GM18520 (cell line): ENCODE results near the gene CARD10.
"Not testable (repeated sequence)": the region's sequence is repeated elsewhere in the genome, so short reads cannot be mapped to it uniquely, and the experiment has no call there.

Experiments
- ATAC-seq: cut with Tn5 transposase; IDR thresholded peaks from one replicate; pipeline ENCODE4 v1.9.1; 2021; ENCODE audit not compliant: unreplicated experiment

The CARD10 gene

DNA sequence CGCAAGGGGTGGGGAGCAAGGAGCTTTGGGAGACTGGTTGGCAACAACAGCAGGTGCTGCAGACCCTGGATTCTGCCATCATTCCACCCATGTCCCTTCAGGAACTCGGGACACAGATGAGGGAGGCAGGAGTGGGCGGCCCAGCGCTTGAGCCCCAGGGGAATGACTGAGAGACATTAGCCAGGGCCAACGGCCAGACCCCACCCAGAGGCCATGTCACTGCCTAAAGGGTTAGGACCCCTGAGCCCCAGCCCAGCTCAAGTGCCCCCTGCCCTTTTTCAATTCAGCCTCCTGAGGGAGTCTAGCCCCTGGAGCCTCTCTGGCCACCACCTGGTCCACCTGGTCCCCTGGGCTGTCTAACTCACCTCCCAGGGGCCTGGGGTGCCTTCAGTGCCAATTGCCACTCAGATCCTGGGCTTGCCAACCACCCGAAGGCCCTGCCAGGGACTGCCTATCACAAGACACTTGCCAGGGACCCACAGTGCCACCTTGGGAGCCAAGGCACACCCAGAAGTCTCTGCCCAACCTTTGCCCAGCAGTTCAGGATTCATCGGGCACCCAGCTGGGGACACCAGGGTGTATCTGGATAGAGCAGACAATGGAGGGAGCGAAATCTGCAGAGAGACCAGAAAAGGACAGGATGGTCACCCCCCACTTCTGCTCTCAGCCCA, 49.7 kb downstream of the CARD10 start:
- no peak for ATAC-seq

DNA sequence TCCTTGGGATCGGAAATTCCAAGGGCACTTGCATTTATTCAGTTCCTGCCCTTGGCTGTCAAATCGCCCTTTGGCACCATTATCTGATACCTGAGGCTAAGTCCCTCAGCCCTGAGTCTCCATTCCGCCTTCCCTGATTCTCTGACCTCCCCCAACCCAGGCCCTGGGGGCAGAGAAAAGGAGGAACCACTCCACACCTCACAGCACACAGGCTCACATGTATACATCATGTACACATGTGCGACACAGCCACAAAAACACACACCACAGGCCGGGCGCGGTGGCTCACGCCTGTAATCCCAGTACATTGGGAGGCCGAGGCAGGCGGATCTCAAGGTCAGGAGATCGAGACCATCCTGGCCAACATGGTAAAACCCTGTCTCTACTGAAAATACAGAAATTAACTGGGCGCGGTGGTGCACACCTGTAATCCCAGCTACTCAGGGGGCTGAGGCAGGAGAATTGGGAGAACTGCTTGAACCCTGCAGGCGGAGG, 51.0 kb downstream of the CARD10 start:
- not testable (repeated sequence) for ATAC-seq

DNA sequence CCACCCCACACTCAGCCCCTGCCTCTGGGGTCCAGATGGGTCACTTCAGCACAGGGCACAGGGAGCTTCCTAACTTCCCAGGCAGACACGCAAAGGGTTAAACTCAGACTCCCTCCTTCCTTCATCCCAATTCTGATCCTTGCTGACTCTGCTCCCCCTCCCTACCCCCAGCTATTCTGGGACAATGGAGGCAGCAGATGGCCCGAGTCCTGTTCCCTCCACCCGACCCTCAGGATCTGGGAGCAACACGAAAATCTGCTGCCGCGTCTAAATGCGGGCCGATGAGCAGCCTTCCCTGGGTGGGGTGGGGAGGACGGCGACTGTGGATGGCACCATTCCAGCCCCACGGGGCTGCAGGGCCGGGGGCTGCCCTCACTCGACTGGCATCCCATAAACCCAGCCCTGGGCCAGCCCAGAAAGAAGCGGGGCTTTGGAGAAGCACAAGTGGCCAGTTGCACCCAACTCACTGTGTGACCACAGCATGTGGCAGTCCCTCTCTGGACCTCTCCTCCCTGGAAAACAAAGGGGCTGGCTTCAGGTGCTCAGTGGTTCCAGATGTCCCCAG, 51.7 kb downstream of the CARD10 start:
- ATAC-seq: no peak

DNA sequence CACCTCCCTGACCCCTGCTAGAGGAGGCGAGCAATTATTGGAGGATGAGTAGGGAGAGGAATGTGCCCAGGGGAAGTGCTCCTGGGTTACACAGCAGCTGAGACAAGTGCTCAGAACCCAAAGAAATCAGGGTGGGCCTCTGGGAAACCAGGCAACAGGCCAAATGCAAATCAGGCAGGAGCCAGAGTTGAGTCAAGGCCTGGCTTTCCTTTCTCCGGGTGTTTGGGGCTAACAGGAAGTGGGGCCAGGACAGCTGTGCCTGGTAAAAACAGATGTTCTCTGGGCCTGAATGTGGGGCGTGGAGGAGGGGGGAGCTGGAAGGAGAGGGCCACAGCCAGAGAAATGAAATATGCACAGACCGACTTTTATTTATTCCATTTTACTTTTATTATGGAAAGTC, 55.0 kb downstream of the CARD10 start:
- no peak for ATAC-seq

DNA sequence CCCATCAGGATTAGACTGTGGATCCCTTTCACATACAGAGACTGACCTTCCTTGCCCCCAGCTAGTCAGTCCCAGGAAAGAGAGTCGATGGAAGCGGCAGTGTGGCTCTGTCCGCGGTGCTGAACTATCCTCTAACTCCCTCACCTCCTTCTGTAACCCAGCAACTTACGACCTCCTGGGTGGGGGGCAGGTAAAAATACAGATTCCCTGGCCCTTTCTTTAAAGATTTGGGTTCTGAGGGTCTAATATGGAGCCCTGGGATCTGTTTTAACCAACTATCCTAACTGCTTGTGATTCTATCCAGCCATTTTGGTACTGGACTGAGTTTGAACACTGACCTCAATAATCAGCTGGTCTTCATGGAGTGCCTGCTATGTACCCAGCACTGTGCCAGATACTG, 56.2 kb downstream of the CARD10 start:
- no peak for ATAC-seq

DNA sequence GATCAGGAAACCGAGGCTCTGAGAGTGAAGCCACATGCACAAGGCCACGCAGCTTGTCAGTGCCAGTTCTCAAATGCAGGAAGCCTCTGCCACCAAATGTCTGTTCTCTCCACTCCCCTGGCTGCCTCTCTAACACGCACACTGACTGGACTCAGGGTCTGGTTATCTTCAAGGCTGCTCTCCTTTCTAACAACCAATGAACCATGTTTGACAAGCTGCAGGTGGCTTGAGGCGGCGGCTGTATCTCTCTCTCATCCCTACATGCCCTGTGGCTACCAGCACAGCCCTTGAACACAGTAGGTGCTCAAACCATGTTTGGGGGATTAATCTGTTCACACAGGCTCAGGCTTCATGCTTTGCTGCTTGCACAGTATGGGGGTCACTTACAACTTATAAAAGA, 56.8 kb downstream of the CARD10 start:
- no peak for ATAC-seq

DNA sequence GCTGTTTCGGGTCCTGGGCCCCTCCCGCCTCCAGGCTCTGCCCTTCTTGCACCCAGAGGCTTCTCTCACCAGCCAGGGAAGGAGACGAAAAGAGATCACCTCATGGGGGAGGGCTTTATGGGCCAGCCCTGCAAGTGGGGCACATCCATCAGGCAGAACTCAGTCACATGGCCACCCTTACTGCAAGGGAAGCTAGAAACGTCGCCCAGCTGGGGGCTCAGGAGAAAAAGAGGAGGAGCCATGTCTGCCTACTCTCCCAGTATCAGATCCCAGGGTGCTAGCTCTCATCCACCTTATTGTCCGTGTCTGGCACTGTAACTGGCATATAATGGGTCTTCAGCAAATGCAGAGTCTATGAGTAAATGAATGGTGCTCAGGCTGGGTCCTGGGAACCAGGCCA, 57.3 kb downstream of the CARD10 start:
- ATAC-seq: no peak

DNA sequence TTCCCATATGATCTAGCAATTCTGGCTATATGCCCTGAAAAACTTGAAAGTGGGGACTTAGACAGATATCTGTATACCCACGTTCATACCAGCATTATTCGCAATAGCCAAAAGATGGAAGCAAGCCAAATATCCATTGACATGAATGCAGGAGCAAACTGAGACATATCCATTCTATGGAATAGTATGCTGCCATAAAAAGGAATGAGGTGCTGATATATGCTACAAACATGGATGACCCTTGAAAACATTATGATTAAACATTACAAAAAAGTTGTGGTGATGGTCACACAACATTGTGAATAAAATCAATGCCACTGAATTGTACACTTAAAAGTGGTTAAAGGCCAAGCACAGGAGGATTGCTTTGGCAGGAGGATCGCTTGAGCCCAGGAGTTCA, 58.5 kb downstream of the CARD10 start:
- no peak for ATAC-seq

DNA sequence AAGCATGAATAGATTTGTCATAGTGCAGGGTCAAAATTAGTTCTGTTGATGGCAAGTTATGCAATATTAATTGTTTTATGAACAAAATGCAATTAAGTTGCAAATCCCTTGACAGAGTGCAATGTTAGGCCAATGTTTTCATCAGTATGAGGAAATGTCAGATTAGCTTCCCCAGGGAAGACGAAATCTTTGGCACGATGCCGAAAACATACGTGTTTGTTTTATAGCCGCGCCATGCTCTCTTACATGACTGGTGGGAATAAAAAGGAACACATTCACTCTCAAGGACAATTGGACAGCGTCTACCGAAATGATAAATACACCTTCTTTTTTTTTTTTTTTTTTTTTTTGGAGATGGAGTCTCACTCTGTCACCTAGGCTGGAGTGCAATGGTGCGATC, 60.0 kb downstream of the CARD10 start:
- no peak for ATAC-seq

DNA sequence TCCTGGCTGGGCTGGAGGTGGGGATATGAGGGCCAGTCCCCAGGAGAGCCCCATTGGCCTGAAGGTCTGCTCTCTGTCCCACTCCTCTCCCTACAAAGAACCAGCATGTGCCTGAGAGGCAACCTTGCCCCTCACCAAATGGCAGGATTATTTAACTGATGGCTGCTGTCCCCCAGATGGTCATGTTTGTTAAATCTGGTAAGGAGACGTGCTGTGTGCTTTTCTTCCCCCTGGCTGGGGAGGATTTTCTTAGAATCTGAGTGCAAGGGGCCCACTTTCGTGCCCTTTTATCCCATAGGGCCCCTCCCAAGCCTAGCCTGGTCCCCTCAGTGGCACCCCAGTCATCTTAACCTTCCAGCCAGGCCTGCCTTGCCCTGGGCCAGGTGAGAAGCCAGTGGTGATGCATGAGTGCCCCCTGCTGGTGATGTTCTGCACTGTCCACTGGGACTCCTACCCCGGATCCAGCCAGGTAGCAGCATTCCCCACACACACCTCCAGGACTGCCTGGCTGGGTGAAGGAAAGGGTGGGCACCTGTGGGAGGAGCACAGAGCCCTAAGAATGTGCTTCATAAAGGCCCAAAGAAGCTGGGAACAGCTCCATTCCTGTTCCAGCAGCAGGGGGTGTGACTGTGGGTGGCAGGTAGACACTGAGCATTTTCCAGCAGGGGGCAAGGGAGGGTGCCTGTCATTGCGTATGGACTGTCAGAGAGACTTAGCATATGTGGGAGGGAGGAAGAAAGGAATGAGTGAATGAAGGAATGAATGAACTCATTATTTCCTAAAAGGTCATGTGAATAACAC, 61.9 kb downstream of the CARD10 start:
- no peak for ATAC-seq

DNA sequence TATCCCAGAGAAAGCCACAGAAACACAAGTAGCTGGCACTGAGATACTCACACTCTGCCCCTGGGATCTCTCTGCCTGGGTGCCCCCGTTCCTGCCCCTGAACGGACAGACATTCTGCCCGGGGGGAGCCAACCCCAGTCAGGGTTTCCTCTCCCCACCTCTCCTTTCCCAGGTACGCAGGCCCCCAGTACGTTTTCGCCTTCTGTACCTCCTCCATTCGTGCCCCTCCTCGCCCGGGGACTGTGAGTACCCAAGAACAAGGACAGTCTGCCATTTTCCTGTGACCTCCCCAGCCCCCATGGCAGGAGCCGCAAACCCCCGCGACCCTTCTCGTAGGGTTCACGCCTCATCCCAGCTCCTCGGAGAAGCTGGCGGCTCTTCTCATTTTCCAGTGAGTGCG, 62.9 kb downstream of the CARD10 start:
- no peak for ATAC-seq

DNA sequence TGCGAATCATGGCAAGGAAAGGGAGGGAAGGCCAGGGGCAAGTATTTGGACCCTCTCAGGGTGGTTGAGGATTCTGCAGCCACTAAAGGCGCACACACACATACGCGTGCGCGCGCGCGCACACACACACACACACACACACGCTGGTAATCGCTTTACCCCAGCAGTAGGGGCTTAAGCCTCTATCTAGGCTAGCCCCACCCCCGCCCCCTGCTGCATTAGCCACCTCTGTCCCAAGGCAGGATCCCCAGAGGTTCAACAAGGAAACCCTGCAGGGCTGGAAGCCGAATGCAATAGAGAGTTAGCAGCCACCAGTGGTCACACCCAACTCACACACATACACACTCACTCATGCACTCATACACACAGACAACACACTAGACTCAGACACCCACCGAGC, 63.3 kb downstream of the CARD10 start:
- no peak for ATAC-seq

DNA sequence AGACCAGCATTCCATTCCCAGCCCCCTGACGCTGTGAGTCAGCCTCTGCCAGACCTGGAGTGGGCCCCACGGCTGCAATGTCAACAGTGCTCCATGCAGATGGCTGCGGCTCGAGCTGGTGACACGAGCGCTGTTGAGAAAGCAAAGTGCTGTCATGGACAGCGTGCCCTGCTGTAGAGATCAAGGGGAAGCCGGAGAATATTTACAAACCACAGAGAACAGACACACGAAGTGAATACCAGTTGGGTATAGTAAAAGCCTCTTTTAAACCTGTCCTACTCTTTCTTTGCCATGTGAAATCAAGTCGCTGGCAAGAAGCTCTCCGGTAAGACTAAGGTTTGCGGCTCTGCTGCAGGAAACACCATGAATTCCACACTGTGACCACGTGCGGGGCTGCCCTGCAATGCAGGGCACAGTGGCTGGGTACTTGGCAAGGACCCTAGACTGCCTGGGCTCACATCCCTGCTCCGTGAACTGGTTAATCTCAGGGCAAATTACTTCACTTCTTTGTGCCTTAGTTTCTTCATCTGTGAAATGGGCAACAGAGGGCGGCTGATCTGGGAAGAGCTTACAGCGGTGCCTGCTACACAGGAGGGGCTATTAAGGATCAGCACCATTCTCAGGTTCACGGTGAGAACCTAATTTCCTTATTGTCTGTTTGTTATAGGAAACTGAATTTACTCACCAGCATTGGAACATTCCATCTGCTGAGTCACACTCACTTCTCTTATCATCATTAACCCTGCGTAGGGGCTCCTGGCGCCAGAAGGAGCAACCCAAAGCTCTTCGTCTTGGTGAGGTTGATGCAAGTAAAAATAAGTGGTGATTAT, 64.1 kb downstream of the CARD10 start:
- no peak for ATAC-seq

DNA sequence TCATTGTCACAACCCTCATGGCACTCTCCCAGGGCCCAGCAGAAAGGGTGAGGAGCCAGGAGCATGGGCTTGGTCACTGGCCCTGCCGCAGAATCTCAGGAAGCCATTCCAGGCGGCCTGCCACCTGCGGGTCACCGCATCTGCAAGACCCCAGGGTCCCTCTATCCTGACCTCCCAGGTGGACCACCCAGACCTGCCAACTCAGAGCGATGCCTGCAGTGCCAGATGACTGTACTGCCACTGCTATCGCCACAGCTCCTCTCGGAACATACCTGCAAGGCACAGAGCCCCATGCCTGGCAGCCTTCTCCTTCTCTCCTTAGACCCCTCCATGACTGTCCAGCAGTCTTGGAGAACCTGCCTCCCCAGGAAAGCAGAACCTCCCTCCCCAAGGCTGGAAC, 65.5 kb downstream of the CARD10 start:
- no peak for ATAC-seq

DNA sequence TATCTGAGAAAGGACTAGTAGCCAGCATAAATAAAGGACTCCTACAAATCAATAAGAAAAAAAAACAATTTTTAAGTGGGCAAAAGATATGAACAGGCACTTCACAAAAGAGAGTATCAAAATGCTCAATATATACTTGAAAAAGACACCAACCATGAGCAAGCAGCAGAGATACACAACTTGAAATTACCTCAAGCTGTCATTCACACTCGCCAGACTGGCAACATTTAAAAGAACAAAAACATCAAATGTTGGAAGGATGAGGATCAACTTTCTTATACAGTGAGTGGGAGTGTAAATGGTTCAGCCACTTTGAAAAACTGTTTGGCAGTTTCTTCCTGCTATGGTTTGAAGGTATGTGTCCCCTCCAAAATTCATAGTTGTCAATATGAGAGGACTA, 68.0 kb downstream of the CARD10 start:
- ATAC-seq: no peak

DNA sequence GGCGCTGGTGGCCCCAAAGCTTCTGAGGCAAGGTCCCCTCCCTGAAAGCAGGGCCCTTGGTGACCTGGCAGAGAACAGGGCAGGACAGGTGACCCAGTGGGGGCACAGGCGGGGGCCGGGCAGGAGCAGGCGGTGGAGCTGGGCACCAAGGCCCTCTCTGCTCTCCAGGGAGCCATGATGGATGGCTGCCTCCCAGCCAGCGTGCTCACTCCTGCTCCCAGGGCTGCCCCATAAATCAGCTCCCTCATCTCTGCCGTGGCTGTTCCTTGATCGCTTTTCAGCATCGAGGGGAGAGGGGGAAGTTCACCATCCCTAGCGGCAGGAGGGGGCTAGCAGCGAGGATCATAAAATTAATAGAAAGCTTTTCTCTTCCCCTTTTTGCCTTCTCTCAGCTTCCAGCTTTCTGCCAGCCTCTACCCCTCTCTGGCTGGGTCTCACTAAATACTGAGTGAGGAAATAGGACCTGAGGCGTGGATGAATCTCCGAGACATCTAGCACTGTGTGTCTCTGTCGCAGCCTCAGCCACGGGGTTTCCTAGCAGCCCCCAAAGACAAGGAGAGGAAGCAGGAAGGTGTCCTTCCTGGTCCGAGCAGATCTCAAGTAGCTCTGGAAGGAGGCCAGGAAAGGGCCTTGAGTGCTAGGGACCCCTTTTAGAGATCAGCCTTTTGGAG, 69.7 kb downstream of the CARD10 start:
- no peak for ATAC-seq

DNA sequence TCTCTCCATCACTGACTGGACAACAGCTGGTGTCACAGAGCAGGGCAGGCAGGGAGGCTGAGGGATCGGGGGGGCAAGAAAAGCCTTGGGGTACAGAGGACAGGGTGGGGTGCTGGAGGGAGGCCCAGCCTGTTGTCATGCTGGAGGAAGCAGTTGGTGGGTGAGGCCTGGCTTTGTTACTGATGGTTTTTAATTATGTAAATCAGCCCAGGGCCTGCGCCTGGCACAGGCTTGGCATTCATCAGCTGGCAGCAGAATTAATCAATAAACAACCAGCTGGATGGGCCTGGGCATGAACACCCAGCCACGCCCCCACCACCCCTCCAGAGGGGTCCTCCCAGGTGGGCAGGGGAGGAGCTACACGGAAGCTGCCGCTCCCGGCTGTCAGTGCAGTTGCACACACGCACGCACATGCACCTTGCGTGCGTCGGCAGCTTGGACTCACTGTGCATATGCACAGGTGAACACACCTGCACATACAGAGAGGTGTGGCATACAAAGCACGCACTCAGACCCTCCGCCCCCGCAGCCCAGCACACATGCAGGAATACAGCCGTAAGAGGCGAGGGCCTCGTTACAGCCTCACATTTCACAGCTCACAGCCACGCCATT, 70.6 kb downstream of the CARD10 start:
- no peak for ATAC-seq

DNA sequence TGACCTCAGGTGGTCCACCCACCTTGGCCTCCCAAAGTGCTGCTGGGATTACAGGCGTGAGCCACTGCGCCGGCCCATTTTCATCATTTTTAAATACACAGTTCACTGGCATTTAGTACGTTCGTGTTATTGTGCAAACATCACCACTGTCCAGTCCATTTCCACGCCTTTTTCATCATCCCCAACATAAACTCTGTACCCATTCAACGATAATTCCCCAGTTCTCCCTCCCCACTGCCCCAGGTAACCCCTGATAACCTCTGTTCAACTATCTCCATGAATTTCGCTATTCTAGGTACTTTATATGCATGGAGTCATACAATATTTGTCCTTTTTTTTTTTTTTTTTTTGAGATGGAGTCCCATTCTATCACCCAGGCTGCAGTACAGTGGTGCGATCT, 73.7 kb downstream of the CARD10 start:
- ATAC-seq: no peak

DNA sequence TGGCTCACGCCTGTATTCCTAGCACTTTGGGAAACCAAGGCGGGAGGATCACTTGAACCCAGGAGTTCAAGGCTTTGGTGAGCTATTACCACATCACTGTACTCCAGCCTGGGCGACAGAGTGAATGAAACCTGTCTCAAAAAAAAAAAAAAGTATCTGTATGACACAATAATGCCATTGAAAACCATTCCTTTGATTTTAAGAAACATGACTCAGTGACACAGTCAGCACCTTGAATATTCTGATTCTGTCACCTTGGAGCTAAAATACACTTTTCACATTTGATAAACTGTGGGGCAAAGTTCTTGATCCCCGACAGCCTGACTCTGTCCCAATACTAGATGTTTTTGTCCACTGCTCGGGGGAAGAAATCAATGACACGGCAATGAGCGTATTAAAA, 75.2 kb downstream of the CARD10 start:
- no peak for ATAC-seq

DNA sequence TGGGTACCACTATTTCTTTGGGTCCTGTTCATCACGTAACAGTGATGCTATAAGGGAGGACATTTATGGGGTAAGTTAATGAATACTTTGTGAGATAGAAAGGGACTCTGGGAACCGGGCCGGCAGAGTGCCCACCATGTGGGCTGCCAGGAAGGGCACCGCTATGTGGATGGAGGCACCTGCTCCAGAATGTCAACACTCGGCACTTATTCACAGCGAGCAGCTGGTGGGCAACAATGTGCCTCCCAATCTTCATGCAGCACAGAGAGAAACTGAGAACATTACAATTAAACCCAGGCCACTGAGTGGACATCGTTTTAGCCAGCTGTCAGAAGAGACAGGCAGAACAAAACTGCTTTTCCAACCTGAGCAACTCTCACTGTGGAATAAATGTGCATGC, 76.1 kb downstream of the CARD10 start:
- ATAC-seq: no peak
